ENCODE results near the gene AGAP1. TPM values are rescaled to one million over a fixed set of nuclear protein-coding genes. Genes with fewer than 3 reads are reported as not detected.

Gene AGAP1
- total and polyA plus RNA-seq, 2 donors from 2014 or later = 8.1 to 44.5 TPM

DNA sequence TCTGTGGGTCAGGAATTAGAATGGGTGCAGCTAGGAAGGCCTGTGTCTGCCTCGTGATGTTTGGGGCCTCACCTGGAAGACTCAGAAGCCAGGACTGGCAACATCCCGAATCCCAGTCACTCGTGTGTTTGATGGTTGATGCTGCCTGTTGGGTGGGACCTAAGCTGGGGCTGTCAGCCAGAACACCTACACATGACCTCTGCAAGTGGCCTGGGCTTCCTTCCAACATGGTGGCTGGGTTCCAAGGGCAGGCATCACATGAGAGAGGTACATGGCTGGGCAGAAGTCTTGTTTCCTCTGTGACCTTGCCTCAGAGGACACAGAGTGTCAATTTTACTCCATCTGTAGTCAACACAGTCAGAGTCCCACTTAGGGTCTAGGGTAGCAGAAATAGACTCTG is 496.5 kb downstream of the AGAP1 start:
- H3K27me3 ChIP-seq (ENCODE audit: control insufficient read depth, insufficient read depth, low read length) = no peaks in the 10 kb centered on the region
- no peak overlapping the region for H3K9ac ChIP-seq (ENCODE audit: low read length in 3 of 3)
- no peaks in the 10 kb centered on the region for H3K9me3 ChIP-seq (ENCODE audit: control insufficient read depth in 2 of 3, insufficient read depth in 1 of 3, low read length in 3 of 3)
- DNase-seq (no peak), FAIRE-seq (no peak)
- H3K4me3 ChIP-seq (ENCODE audit: low read length in 3 of 3) = no peak overlapping the region
- no peak overlapping the region for H3K27ac ChIP-seq (ENCODE audit: low read depth in 2 of 2, low read length in 2 of 2)
- no peaks in the 10 kb centered on the region for H3K36me3 ChIP-seq (ENCODE audit: control insufficient read depth in 2 of 3, insufficient read depth in 3 of 3, low read length in 3 of 3)
- no peaks in the 10 kb centered on the region for H3K4me1 ChIP-seq (ENCODE audit: control insufficient read depth in 2 of 3, insufficient read depth in 2 of 3, low read depth in 1 of 3, low read length in 3 of 3)
- TF ChIP-seq, protein P1, sequence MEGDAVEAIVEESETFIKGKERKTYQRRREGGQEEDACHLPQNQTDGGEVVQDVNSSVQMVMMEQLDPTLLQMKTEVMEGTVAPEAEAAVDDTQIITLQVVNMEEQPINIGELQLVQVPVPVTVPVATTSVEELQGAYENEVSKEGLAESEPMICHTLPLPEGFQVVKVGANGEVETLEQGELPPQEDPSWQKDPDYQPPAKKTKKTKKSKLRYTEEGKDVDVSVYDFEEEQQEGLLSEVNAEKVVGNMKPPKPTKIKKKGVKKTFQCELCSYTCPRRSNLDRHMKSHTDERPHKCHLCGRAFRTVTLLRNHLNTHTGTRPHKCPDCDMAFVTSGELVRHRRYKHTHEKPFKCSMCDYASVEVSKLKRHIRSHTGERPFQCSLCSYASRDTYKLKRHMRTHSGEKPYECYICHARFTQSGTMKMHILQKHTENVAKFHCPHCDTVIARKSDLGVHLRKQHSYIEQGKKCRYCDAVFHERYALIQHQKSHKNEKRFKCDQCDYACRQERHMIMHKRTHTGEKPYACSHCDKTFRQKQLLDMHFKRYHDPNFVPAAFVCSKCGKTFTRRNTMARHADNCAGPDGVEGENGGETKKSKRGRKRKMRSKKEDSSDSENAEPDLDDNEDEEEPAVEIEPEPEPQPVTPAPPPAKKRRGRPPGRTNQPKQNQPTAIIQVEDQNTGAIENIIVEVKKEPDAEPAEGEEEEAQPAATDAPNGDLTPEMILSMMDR (IDR thresholded peaks at IDR 0.05; ENCODE audit: borderline replicate concordance, extremely low read depth, insufficient read depth) = no peak
- intact Hi-C loops (cut with DNase I) = no loop called here

DNA sequence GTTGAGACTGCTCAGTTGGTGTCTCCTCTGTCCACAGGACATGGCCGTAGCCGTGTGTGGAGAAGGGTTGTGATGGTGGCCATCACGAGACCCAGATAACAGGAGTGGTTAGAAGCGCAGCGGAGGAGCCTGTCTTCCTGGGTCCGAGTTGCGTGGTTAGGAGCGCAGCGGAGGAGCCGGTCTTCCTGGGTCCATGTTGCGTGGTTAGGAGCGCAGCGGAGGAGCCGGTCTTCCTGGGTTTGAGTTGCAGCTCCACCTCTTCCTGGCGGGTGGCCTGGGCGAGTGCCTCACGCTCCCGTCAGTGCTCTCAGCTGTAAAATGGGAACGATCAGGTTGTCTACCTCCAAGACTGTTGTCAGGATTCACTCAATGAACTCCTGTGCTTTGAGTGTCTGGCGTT is 498.2 kb downstream of the AGAP1 start:
- H3K9ac ChIP-seq (ENCODE audit: low read length in 3 of 3) = no peak overlapping the region
- H3K9me3 ChIP-seq (ENCODE audit: control insufficient read depth in 2 of 3, insufficient read depth in 1 of 3, low read length in 3 of 3) = no peaks in the 10 kb centered on the region
- FAIRE-seq (no peak), DNase-seq (no peak)
- H3K27me3 ChIP-seq (ENCODE audit: control insufficient read depth, insufficient read depth, low read length) = no peaks in the 10 kb centered on the region
- intact Hi-C loops (cut with DNase I) = no loop called here
- TF ChIP-seq, protein P1 (IDR thresholded peaks at IDR 0.05; ENCODE audit: borderline replicate concordance, extremely low read depth, insufficient read depth) = no peak
- no peaks in the 10 kb centered on the region for H3K4me1 ChIP-seq (ENCODE audit: control insufficient read depth in 2 of 3, insufficient read depth in 2 of 3, low read depth in 1 of 3, low read length in 3 of 3)
- no peak overlapping the region for H3K27ac ChIP-seq (ENCODE audit: low read depth in 2 of 2, low read length in 2 of 2)
- no peaks in the 10 kb centered on the region for H3K36me3 ChIP-seq (ENCODE audit: control insufficient read depth in 2 of 3, insufficient read depth in 3 of 3, low read length in 3 of 3)
- H3K4me3 ChIP-seq (ENCODE audit: low read length in 3 of 3) = no peak overlapping the region

DNA sequence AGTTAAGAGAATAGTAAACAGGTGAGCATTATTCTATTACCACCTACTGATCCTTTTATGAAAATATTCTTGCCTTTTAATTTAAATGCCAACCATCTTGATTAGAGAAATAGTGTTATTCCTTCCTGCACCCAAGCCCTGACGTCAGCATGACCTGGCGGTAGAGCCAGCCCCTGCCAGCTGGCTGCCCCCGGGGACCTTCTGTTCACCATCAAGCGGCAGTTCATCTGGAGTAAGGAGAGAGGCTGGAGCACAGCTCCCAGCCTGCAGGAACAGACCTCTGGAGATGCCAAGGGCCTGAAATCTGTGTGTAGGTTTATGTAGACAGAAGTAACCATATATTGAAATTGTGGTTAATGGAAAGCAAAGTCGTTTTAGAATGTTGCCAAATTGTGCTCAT is 502.6 kb downstream of the AGAP1 start:
- TF ChIP-seq, protein P1 (IDR thresholded peaks at IDR 0.05; ENCODE audit: borderline replicate concordance, extremely low read depth, insufficient read depth) = no peak
- peaks cover 0 to 2% (median 0%) of the 10 kb centered on the region in 3 donors for H3K36me3 ChIP-seq (ENCODE audit: control insufficient read depth in 2 of 3, insufficient read depth in 3 of 3, low read length in 3 of 3)
- H3K27ac ChIP-seq (ENCODE audit: low read depth in 2 of 2, low read length in 2 of 2) = no peak overlapping the region
- DNase-seq (no peak), FAIRE-seq (no peak)
- no peak overlapping the region for H3K9ac ChIP-seq (ENCODE audit: low read length in 3 of 3)
- intact Hi-C loops (cut with DNase I) = no loop called here
- H3K27me3 ChIP-seq (ENCODE audit: control insufficient read depth, insufficient read depth, low read length) = no peaks in the 10 kb centered on the region
- no peak overlapping the region for H3K4me3 ChIP-seq (ENCODE audit: low read length in 3 of 3)
- no peaks in the 10 kb centered on the region for H3K4me1 ChIP-seq (ENCODE audit: control insufficient read depth in 2 of 3, insufficient read depth in 2 of 3, low read depth in 1 of 3, low read length in 3 of 3)
- no peaks in the 10 kb centered on the region for H3K9me3 ChIP-seq (ENCODE audit: control insufficient read depth in 2 of 3, insufficient read depth in 1 of 3, low read length in 3 of 3)

DNA sequence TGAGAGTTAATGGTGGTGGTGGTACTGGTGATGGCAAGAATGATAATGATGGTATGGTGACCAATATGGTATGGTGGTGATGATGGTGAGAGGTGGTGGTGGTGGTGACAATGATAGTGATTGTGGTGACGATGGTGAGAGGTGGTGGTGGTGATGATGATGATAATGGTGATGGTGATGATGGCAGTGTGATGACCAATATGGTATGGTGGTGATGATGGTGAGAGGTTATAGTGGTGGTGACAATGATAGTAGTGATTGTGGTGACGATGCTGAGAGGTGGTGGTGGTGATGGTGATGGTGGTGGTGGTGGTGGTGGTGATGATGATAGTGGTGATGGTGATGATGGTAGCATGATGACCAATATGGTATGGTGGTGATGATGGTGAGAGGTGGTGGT is 505.2 kb downstream of the AGAP1 start:
- TF ChIP-seq, protein P1 (IDR thresholded peaks at IDR 0.05; ENCODE audit: borderline replicate concordance, extremely low read depth, insufficient read depth) = no peak
- H3K27ac ChIP-seq (ENCODE audit: low read depth in 2 of 2, low read length in 2 of 2) = no peak overlapping the region
- no peaks in the 10 kb centered on the region for H3K9me3 ChIP-seq (ENCODE audit: control insufficient read depth in 2 of 3, insufficient read depth in 1 of 3, low read length in 3 of 3)
- H3K27me3 ChIP-seq (ENCODE audit: control insufficient read depth, insufficient read depth, low read length) = no peaks in the 10 kb centered on the region
- H3K36me3 ChIP-seq (ENCODE audit: control insufficient read depth in 2 of 3, insufficient read depth in 3 of 3, low read length in 3 of 3) = peaks cover 0 to 2% (median 0%) of the 10 kb centered on the region in 3 donors
- H3K4me3 ChIP-seq (ENCODE audit: low read length in 3 of 3) = no peak overlapping the region
- intact Hi-C loops (cut with DNase I) = no loop called here
- no peak overlapping the region for H3K9ac ChIP-seq (ENCODE audit: low read length in 3 of 3)
- DNase-seq (no peak), FAIRE-seq (no peak)
- H3K4me1 ChIP-seq (ENCODE audit: control insufficient read depth in 2 of 3, insufficient read depth in 2 of 3, low read depth in 1 of 3, low read length in 3 of 3) = no peaks in the 10 kb centered on the region

Measured in kidney (tissue), 14 donors.